GM18508 (cell line): ENCODE results near the gene LAMB4.
A peak's percentile ranks its signal among the peaks of the same experiment; 100 is the strongest.

Experiments used
- ATAC-seq: cut with Tn5 transposase; IDR thresholded peaks from one replicate; pipeline ENCODE4 v1.9.1; 2021; ENCODE audit warnings: moderate number of reproducible peaks; ENCODE audit not compliant: insufficient read depth, unreplicated experiment

Gene LAMB4

DNA sequence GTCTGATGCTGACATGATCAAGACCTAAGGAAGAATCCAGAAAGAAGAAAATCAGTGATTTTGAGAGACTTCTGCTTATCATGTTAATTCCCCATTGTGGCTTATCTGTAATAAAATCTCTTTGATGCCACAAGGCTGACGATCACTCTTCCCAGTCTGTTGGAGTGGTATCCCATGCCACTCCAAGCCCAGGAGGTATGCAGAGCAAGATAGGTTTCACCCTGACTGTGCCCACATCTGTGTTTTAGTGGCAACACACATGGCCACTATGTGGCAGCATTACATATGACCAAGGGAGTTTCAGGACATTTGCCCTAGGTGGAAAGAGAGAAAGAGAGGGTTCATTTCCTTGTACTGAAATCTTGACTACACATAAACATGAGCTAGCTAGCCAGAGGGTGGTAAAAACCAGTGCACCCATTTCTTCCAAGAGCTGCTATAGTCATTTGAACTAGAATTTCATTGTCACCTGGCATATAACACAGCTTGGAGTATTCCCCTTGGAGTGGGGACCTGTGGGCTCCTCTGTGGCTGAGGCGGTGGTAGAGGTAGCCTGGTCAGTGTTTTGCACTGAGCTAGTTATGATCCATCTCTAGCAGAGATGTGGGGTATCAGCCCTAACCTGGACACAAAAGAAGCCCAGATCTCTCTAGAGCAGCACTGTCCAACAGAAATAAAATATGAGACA lies 20.8 kb downstream of the LAMB4 start:
- ATAC-seq = peak; percentile 44

DNA sequence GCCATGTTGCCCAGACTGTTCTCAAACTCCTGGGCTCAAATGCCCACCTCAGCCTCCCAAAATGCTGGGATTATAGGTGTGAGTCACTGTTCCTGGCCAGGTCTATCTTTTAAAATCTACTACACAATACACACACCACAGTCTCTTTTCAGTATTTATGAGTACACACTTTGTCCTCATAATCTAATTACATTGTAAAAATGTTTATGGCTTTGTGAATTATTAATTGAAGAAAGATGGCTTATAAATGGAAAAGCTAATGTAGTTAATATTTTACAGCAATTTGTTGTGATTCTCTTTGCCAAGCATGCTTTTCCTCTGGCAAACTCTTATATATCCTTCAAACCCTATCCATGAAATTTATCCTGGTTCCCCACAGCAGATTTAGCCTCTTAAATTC lies 22.0 kb downstream of the LAMB4 start:
- ATAC-seq = no peak

DNA sequence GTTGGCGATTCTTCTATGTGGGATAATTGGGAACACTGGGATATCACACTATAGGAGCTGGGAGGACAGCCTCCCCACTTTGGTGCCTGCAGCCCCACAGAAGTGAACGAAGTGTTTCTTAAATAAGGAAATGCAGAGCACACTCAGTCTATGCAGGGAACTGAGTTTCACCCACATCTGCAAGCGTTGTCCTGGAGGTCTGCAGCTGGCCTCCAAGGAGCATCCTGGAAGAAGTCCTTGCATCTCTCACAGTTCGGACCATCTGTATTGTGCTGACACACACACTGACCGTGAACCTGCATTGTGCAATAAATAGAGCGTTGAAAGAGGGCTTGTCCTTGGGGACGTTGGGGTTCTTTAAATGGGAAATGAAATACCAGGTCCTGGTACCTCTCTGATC lies 25.8 kb downstream of the LAMB4 start:
- ATAC-seq = no peak

DNA sequence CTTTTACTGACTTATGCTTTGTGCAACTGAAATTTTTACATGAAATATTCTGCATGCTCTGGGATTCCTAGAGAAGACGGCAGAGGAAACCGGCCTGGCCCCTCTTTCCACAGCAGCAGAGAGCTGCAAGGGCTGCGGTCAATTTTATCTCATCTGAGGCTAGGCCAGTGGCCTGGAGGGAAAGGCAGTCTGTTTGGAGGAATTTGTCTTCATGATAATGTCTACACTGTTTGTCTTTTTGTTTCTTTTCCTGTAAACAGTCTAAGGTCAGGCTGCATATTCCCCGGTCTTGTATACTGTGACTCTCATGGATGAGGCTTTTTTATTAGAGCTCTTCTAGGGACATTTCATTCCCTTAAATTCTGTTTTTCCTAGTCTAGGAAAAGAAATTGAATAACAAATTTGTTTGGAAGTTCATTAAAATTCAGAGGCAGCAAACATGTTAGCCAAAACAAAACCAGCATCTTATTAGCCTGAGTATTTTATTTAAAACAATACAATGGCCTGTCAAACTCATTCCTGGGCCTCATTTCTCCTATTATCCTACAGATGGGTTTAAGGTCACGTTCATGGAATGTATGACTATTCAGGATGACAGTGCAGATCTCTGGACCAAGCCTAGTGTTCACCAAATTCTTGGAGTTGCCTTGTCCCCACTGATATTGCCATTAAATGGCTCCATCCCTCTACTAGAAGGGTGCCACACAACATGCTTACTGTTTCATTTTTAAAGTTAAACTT lies 26.4 kb downstream of the LAMB4 start:
- ATAC-seq = no peak

DNA sequence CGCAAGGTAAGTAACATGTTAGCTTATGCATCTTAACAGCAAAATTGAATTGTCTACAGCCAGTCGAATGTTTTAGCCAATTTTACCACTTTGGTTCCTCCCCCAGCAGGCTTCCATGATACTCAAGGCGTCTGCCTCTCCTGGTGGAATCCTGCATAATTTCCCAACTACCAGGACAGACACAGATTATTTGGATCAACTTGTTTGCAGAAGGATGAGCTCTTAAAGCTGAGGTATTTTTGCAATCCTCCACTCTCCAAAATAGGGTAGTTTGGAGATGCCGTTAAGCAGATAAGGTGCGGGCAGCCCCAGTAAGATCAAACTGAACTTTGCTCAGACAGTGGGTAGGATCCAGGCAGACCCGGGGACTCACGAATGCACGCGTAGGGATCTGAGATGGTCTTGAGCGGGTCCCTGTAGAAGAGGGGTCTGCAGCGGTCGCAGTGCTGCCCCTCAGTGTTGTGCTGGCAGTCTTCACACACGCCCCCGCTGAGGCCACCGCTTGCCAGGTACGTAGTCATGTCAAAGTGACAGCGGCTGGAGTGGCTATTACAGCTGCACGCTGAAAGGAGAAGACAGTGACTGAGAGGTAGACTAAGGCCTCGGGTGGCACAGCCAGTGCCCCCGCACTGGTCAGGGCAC lies 27.4 kb downstream of the LAMB4 start:
- no peak for ATAC-seq

DNA sequence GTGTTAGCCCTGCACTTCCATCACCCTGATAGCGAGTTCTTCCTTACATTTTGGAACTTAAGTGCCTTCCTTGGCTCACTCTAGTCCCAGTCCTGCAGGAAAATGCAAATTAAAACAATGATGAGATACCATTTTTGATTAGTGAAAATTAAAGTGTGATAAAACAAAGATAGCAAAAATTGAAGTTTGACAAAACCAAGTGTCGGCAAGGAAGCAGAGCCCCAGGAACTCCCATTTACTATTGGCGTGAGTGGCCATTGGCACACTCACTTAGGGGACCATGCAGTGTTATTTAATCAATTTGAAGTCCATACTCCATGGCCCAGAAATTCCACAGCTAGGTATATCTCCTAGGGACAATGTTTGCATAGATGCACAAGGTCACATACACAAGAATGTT lies 28.4 kb downstream of the LAMB4 start:
- no peak for ATAC-seq

DNA sequence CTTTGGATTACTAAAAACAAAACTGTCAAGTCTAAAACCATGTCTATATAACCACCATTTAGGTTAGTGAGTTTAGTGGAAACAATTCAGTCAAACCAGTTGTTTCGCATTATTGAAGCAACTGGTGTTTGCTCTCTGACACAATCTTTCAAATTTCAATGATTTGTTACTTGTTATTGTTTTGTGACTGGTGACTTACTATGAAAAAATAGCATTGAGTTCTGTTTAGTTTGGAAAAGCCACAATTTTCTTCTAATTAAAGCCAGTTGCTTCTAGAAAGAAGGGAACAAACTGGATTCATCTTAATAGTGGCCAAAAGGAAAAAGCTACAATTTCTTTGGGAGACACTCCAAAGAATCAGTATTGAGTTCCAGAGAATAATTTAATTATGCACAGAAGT lies 30.4 kb downstream of the LAMB4 start:
- ATAC-seq = no peak

DNA sequence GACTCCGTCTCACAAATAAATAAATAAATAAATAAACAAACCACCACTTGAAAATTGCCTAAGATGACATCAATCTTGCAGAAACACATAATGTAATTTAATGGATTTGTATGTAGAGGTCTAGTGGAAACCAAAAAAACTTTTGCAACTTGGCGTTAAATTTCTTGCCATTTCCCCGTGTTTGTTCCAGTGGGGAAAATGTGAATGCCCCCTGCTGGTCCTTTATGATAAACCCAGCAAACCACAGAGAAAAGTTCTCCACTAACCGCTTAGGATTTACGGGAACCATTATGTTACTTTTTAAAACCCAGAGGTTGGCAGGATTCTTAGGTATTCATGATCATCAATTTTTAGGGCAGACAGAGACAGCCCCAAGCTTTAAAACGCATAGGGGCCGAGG lies 32.5 kb downstream of the LAMB4 start:
- ATAC-seq = no peak

DNA sequence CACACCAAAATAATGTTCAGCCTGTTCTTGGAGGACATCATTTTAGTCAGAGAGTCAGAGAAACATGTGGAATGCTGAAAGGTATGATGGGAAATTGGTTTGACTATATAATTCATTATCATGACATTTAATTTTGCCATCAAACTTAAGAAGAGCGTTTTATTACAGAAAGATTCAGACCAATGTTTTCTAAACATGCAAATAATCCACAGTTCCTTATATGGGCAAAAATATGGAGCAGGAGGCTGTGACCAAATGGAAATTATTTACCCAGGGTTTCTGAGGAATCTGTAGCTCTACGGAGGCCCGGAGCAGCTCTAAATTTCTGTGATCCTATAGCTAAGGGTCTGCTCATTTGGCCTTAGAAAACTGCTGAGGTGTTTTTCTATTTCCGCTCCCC lies 33.2 kb downstream of the LAMB4 start:
- ATAC-seq = no peak

DNA sequence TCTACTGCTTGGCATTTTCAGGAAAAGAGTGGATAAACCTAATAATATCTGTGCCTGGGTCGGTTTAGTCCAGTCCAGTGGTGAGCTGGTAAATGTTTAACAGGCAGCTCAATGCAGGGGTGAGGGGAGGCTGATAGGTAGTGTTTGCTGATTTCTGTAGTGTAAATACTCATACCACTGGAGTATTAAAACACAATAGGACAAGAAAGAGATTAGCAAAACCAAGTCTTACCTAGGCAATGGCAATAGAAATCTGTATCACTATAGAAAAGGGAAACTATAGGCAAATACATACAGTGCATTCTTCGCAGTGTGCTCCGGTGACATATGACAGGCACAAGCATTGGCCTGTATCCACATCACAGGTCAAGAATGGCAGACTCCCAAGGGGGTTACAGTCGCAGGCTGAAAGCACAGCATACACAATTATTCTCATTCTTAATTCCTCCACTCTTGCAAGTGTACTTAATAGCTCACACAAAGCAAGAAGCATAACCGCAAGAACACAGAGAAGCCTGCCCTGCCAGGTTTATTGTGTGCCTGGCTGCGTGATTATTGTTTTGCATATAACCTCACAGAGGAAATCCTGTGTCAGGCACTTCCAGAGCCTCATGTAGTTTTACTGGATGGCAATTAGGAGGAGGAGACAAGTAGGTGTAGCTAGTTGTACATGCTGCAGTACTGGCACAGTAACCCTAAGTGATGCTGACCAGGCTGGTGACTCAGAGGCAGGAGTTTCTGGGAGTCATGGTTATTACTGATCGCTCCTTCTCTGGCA lies 35.0 kb downstream of the LAMB4 start:
- no peak for ATAC-seq

DNA sequence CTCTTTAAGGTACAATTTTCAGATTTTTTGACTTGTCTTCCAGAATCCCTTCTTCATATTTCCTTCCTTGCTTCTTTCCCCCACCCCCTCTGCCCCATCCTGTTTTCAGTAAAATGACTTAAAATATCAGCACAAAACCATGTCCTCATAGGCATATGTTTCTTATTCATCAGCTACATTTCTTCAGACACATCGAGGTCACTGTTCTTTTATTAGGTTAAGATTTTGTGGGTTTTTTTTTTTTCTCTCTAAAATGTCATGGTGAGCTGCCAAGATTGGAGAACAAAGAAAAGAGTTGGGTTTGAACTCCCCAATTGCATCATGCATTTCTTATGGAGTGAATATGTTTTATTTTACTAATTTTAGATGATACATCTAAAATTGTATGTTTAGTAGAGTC lies 35.8 kb downstream of the LAMB4 start:
- no peak for ATAC-seq

DNA sequence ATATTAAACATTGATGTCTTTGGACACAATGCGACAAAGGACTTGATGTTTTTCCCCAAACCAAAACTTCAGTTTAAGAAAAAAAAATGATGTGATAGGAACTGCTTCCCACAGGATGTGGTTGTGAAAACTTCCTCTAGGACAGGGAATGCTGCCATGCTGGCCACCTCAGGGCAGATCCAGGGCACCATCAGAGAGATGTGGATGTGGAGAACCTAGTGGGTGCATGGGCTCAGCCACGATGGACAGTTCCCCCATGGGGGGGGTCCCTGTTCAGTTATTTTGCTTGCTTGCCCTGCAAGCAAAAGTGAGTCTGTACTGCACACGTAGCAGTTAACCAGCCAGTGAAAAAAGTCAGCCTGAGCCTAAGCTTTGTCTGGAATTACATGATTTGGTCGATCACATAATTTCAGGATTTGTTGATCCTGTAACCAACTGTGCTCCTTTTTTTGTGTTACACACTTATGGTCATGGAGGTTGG lies 36.3 kb downstream of the LAMB4 start:
- ATAC-seq = no peak

DNA sequence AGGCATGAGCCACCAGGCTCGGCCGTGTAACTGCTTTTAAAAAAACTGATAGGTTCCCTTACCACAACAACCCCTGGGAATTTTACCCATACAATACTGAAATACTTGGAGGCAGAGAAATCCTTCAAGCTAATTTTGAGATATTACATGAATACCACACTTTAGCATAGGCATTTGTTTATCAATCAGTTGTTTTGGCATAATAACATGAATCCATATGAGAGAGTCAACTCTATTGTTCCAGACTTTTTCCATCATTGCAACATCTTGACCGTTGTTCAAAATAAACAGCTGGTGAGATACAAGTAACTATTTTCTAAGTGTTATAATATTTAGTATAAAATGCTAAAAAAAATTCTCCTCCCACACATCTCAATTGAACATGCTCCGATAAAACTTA lies 36.8 kb downstream of the LAMB4 start:
- no peak for ATAC-seq

DNA sequence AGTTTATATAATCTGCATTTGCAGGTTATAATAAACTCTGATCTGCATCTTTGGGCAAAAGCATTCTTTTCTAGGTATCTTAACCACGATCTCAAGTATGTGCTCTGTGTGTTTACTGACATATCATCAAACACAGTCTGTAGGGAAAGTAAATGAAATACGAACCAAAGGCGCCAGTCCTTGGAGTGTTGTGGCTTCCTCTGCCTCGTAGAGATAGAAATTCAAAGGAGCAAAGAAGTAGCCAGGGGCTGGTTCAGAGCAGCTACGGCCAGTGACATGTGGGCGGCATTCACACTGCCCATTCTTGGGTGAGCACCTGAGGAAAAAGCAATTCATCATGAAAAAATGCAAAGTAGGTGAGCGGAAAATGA lies 38.7 kb downstream of the LAMB4 start:
- ATAC-seq = no peak

DNA sequence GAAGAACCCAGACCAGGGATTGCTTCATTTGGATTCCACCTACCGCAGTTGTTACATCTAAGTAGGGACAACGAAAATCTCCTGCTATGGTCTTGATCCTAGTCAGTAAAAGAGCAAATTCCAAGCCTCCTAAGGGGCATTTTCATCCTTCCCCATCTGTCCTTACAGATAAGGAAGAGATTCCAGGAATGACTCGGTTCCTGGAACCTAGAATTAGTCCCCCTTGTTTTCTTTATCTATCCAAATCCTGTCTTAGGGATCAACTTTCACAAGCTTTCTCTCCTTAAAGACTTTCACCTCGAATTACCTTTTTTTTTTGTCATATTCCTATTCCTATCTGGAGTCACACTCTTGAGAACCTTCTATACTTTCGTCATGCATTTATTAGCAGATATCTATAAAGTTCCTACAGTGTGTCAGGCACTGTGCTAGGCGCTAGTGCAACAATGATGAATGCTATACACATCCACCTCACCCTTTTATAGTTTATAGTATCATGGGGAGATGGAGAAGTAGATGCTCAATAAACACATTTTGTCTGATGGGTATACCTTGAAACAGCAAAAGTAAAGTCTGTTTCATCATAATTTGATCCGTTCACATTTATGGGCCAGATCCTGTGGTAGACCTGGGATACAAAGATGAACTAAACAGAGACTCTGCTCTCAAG lies 39.2 kb downstream of the LAMB4 start:
- no peak for ATAC-seq

DNA sequence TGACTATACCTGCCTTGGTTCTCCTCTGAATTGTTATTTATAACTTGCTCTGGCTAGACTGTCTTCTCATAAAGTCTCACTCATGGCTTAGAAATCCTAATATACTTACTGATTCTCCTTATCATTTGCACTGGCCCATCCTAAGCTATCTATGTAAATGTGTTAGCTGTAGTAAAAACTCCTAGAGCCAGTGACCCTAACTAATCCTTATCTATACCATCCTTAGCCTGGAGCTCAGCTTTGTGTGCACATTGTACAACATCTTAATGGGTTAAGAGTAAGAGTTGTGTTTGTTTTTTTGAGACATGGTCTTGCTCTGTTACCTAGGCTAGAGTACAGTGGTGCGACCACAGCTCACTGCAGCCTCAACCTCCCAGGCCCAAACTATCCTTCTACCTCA lies 40.8 kb downstream of the LAMB4 start:
- no peak for ATAC-seq

DNA sequence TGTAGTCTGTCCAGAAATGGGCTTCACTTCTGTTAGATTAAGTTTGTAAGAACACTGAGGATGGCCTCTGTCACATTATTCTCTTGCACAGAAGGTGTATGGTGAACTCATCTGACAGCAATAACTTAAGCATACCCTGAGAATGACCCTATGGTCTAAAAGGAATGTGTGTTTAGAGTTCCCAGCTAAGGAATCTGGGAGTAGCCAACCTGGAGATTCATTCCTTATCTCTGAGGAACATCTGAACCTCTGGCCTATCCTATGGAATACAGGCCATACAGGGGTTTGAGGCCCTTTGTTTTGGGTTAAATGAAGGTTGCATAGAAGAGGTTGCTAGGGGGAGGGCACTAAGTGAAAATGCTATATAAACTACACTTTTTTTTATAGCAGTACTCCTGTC lies 41.4 kb downstream of the LAMB4 start:
- no peak for ATAC-seq

DNA sequence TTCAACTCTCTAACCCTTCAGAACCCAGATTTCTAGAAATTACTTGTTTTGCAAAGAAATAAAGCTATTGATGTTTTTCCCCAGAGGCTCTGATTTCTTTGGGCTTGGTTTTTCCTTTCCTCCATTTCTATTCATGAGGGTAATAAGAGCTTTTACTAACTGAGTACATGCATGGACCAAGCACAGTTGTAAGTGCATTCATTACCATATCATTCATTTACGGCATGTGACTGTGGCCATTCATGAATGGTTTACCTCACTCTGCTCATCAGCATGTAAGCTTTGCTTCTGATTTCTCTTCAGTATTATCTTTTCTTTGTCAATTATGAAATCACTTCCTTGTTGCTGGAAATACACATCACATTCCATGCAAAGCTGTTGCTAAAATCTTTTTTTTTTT lies 42.4 kb downstream of the LAMB4 start:
- no peak for ATAC-seq

DNA sequence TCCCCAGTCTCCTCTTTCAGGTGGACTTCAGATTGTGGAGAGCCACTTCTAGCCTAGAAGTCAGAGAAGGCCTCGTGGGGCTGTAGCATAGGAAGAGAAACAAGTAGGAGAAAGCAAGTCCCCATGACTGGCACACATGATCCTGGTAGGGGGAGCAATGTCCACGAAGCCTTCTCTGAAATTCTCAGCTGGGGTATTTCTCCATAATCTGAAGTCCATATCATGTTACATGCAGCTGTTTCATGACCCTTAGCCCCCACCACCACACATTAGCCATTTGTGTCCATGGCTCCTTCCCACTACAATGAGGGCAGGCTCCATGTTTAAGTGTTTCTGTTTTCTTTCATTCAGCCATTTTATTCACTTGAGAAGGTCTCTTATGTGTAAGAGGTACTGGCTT lies 43.2 kb downstream of the LAMB4 start:
- no peak for ATAC-seq

DNA sequence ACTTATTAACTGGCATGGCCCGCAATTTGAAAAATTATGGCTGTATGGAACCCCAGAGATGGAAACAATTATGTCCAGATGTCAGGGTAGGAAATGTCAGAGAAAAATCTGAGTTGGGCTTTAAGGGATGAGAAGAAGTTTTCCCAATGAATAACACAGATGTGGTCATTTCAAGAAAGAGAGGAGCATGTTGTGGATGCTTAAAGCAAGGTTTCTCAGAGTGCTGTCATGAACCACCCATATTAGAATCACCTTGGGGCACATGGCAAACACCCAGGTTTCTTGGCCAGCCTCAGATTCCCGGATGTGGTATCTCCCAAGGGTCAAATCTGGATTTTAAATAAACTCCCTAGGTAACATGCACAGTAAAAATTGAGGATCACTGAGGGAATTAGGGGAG lies 43.6 kb downstream of the LAMB4 start:
- no peak for ATAC-seq
